Epithelial cell of esophagus (primary cell): Measurements from ENCODE around the gene IRGC.

Experiments
- DNase-seq: peaks from one replicate; pipeline ENCODE4 v3.0.0; 2010; ENCODE audit warnings: low read depth
- H3K4me3 ChIP-seq: 2 replicates; pipeline ENCODE4 v1.5.1; 2011; ENCODE audit warnings: mild to moderate bottlenecking, low read length, control low read depth
- TF ChIP-seq, protein P1 (sequence below): IDR thresholded peaks from 2 replicates; pipeline ENCODE4 v1.5.1; 2011; ENCODE audit warnings: low read depth, mild to moderate bottlenecking, low read length, control low read depth, inconsistent platforms; ENCODE audit not compliant: insufficient read depth; ENCODE audit errors: missing control alignments

IRGC gene

DNA sequence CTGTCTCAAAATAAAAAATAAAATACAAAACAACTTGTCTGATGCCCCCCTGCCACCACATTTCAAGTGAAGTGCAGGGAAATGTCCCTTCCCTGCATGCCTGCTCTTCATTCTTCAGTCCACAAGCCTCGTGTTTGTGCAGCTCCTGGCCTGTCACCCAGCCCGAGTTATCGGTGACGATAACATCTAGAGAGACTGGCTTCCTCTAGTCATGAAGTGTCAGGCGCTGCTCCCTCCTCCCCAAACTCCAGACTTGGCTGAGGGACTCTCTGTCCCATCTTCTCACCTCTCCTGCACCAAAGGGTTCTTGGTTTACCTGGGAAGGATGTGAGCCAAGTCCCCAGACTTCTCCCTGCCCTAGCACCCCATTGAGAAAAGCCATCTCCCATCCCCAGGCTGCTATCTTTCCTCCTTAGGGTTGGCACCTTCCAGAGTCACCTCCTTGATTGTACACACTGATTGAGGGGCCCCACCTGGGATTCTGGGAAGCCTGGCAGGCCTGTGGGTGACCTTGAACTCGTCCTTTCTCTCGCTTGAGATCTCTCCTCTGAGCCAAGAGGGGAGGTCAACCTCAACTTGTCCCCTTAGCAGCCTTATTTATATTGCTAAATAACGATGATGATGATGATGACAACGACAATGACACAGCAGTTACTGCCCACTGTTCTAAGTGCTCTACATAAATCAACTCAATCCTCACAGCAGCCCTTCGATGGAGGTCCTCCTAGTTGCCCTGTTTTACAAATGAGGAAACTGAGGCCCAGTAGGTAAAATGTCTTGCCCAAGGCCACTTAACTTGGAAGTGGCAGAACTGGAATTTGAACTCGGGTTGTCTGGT is 32.8 kb upstream of the IRGC start:
- no peak for DNase-seq
- TF ChIP-seq, protein P1, sequence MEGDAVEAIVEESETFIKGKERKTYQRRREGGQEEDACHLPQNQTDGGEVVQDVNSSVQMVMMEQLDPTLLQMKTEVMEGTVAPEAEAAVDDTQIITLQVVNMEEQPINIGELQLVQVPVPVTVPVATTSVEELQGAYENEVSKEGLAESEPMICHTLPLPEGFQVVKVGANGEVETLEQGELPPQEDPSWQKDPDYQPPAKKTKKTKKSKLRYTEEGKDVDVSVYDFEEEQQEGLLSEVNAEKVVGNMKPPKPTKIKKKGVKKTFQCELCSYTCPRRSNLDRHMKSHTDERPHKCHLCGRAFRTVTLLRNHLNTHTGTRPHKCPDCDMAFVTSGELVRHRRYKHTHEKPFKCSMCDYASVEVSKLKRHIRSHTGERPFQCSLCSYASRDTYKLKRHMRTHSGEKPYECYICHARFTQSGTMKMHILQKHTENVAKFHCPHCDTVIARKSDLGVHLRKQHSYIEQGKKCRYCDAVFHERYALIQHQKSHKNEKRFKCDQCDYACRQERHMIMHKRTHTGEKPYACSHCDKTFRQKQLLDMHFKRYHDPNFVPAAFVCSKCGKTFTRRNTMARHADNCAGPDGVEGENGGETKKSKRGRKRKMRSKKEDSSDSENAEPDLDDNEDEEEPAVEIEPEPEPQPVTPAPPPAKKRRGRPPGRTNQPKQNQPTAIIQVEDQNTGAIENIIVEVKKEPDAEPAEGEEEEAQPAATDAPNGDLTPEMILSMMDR: no peak
- no peak overlapping the region for H3K4me3 ChIP-seq

DNA sequence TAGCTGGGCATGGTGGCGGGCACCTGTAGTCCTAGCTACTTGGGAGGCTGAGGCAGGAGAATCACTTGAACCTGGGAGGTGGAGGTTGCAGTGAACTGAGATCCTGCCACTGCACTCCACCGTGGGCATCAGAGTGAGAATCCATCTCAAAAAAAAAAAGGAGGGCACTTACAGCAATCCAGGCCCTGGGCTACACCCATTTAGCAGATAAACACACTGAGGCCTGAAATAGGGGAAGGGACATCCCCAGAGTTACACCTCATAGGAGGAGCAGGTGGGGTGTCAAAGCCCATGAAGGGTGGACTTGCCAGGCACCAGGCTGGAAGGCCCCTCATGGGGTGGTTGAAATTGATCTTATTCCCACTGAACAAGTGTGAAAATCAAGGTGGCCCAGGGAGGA is 32.0 kb upstream of the IRGC start:
- TF ChIP-seq, protein P1: no peak
- no peak overlapping the region for H3K4me3 ChIP-seq
- no peak for DNase-seq

DNA sequence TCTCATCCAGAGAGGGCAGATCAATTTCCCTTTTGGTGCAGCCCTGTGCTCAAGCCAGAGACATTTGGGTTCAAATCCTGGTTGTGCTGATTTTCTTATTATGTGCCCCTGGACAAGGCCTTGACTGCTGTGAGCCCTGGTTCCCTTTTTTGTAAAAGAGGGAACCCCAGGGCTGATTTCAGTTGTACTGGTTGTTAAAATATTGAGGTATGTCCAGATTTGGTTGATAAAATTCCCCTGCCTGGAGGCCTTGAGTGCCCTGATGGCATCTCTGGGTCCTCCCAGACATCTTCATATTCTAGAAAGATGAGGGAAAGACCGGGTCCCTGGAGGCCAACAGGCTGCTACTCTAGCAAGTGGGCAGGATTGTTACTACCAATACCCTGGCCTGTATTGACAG is 31.6 kb upstream of the IRGC start:
- DNase-seq: no peak
- TF ChIP-seq, protein P1: no peak
- H3K4me3 ChIP-seq: no peak overlapping the region

DNA sequence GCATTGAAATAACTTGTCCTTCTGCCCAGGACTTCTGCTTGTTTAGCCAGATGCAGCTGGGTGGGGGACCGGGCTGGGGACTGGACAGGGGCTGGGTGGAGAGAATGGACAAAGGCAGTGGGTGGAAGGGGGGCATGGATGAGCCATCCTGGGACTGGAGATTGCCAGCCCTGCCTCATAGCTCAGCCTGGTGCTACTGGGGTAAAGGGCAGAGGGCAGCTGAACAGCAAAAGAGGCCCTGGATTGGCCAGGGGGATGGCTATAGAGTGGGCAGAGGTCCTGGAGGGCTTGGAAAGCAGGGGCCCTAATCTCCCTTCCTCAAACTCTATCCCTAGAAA is 28.2 kb upstream of the IRGC start:
- TF ChIP-seq, protein P1: no peak
- no peak overlapping the region for H3K4me3 ChIP-seq
- DNase-seq: no peak

DNA sequence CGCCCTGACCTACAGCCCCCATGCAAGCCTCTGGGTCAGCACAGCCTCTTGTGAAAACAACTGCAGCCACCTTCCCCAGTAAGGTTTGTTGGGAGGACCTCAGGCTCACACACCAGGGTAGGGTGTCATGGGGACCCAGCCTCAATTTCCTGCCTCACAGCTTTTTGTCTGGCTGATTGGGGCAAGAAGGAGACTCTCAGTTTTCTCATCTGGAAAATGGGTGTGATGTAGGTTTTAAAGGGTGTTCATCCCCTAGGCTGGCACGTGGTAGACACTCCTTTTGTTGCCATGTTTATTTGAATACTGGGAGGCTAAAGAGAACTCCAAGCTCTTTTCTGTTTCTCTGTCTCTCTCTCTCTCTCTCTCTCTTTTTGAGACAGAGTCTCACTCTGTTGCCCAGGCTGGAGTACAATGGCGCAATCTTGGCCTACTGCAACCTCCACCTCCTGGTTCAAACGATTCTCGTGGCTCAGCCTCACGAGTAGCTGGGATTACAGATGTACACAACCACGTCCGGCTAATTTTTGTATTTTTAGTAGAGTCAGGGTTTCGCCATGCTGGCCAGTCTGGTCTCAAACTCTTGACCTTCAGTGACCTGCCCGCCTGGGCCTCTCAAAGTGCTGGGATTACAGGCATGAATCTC is 27.7 kb upstream of the IRGC start:
- TF ChIP-seq, protein P1: no peak
- H3K4me3 ChIP-seq: no peak overlapping the region
- no peak for DNase-seq

DNA sequence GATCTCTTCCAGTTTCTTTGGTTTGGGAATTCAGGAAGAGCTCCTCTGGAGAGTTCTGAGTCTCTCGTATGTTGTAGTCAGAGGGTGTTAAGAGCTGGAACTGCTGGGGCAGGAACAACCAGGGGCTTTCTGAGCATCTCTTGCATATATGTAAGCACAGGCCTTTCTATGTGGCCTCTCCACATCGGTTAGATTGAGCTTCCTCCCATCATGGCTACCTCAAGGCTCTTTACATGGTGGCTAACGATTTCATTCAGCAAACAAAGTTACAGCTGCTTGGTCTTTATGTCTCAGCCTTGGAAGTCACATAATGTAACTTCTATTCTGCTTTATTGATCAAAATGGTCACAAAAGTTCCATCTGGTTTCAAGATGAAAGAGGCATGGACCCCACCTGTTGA is 25.4 kb upstream of the IRGC start:
- no peak overlapping the region for H3K4me3 ChIP-seq
- TF ChIP-seq, protein P1: no peak
- no peak for DNase-seq
